DOHH2 (cell line): ENCODE measurements around the gene CES2.

Experiments
- CTCF ChIP-seq: fragments of 200-600 bp; sonication (generic); IDR thresholded peaks from one replicate; pipeline ENCODE4 v1.5.1; 2014; ENCODE audit warnings: antibody characterized with exemption, mild to moderate bottlenecking, low read depth, low read length; ENCODE audit not compliant: poor library complexity, severe bottlenecking
- EZH2phosphoT487 ChIP-seq: fragments of 200-600 bp; sonication (generic); IDR thresholded peaks from 2 replicates; pipeline ENCODE4 v1.6.1; 2017; ENCODE audit warnings: borderline replicate concordance, mild to moderate bottlenecking, antibody characterized with exemption, low read length, moderate library complexity, mixed read lengths

- no peak for TF ChIP-seq CTCF
- TF ChIP-seq EZH2phosphoT487 = no peak
Observed at GRCh38 chr16:66895689-66895979, 39.7 kb upstream of the CES2 start.
